Chondrocyte (in vitro differentiated cells): ENCODE results near the gene SHB. TPM values are rescaled to one million over a fixed set of nuclear protein-coding genes. Genes with fewer than 3 reads are reported as not detected.

Experiments used
- DNase-seq: peaks from one replicate; pipeline ENCODE4 v3.0.0; 2021; ENCODE audit warnings: mixed read lengths, low spot score
- H3K27ac Mint-ChIP-seq: one replicate; pipeline ENCODE4 v1.8.0; 2021; ENCODE audit warnings: mild to moderate bottlenecking, moderate library complexity, mixed read lengths; ENCODE audit not compliant: unreplicated experiment
- H3K27me3 Mint-ChIP-seq: 2 replicates; pipeline ENCODE4 v1.8.0; 2021; ENCODE audit warnings: low read depth, mixed read lengths
- H3K36me3 Mint-ChIP-seq: 2 replicates; pipeline ENCODE4 v1.8.0; 2021; ENCODE audit warnings: low read depth, mixed read lengths
- H3K4me1 Mint-ChIP-seq: 2 replicates; pipeline ENCODE4 v1.8.0; 2021; ENCODE audit warnings: low read depth, mild to moderate bottlenecking, mixed read lengths
- H3K4me3 Mint-ChIP-seq: one replicate; pipeline ENCODE4 v1.8.0; 2021; ENCODE audit warnings: mild to moderate bottlenecking, moderate library complexity, mixed read lengths; ENCODE audit not compliant: unreplicated experiment
- H3K9me3 Mint-ChIP-seq: 2 replicates; pipeline ENCODE4 v1.8.0; 2021; ENCODE audit warnings: low read depth, mixed read lengths
- CTCF ChIP-seq: fragments of 200-600 bp; sonication (generic); IDR thresholded peaks from 2 replicates; pipeline ENCODE4 v1.5.0; 2021; ENCODE audit warnings: antibody characterized with exemption, mild to moderate bottlenecking, moderate library complexity
- total RNA-seq: library from RNA; stranded (reverse); gene quantifications from 3 replicates; pipeline ENCODE4 v1.2.1, GENCODE V29; 2021

SHB gene
- total RNA-seq, 1 donor from 2014 or later: 23.8 TPM

DNA sequence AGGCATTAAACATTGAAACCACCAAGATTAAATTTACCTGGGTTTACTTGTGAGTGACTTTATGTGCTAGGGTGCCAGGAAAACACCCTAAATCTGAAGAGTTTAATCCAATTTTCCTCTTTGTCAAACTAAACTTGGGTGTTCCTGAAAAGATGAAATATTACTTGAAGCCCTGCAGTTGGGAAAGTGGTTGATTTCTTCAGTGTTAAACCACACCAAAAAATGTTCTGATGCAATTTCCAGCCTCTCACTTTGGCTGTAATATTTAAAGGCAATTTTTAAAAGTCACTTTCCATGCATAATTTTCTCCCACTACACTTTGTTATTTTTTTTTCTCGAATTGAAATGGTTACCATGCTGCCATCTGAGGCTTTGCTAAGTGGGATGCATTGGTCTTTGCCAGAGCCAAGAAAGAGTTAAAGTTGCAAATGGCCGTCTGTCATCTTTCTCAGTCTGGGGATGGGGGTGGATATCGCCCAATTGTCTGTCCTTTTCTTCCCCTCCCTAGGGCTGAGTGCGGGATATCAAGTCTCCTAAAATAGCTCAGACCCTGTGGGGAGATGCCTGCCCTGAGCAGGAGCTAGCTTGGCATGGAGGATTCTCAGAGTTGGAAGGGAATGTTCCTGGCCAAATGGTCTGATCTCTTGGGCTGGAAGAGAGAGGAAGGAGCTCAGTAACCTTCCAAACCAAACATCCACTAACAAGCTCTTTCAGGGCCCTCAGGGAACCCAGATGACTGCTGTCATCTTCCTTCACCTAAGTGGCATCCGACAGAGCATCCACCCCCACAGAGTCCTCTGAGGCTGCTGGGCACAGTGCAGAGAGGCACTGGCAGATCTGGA is 13.6 kb upstream of the SHB start:
- TF ChIP-seq CTCF: no peak
- H3K27me3 Mint-ChIP-seq: no peaks in the 10 kb centered on the region
- no peak overlapping the region for H3K27ac Mint-ChIP-seq
- peaks cover 22% of the 10 kb centered on the region for H3K4me1 Mint-ChIP-seq
- no peaks in the 10 kb centered on the region for H3K36me3 Mint-ChIP-seq
- DNase-seq: no peak
- no peak overlapping the region for H3K4me3 Mint-ChIP-seq
- H3K9me3 Mint-ChIP-seq: no peaks in the 10 kb centered on the region

GRCh38 chr9:38081356-38082108 is 12.5 kb upstream of the SHB start:
- Mint-ChIP-seq H3K9me3 (no peaks in the 10 kb centered on the region), H3K36me3 (no peaks in the 10 kb centered on the region), H3K27me3 (no peaks in the 10 kb centered on the region), H3K4me1 (peaks cover 22% of the 10 kb centered on the region), H3K27ac (no peak overlapping the region), H3K4me3 (no peak overlapping the region)
- no peak for DNase-seq
- TF ChIP-seq CTCF: no peak

GRCh38 chr9:38079461-38080031 is 10.5 kb upstream of the SHB start:
- no peaks in the 10 kb centered on the region for H3K36me3 Mint-ChIP-seq
- peaks cover 22% of the 10 kb centered on the region for H3K4me1 Mint-ChIP-seq
- TF ChIP-seq CTCF: no peak
- no peak for DNase-seq
- no peak overlapping the region for H3K4me3 Mint-ChIP-seq
- no peak overlapping the region for H3K27ac Mint-ChIP-seq
- no peaks in the 10 kb centered on the region for H3K27me3 Mint-ChIP-seq
- no peaks in the 10 kb centered on the region for H3K9me3 Mint-ChIP-seq

DNA sequence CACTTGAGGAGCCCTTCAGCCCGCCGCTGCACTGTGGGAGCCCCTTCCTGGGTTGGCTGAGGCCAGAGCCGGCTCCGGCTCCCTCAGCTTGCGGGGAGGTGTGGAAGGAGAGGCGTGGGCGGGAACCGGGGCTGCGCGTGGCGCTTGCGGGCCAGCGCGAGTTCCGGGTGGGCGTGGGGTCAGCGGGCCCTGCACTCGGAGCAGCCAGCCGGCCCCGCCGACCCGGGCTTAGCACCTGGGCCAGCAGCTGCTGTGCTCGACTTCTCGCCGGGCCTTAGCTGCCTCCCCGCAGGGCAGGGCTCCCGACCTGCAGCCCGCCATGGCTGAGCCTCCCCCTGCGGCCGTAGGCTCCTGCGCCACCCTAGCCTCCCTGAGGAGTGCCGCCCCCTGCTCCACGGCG is 6.2 kb upstream of the SHB start:
- Mint-ChIP-seq H3K27me3 (no peaks in the 10 kb centered on the region), H3K4me3 (no peak overlapping the region), H3K4me1 (peaks cover 3% of the 10 kb centered on the region)

More for the DNA sequence above, 6.2 kb upstream of the SHB start:
- no peaks in the 10 kb centered on the region for H3K9me3 Mint-ChIP-seq
- no peak for TF ChIP-seq CTCF
- no peaks in the 10 kb centered on the region for H3K36me3 Mint-ChIP-seq
- no peak overlapping the region for H3K27ac Mint-ChIP-seq
- no peak for DNase-seq
